ENCODE data around the gene PAK5.
A peak's percentile ranks its signal among the peaks of the same experiment; 100 is the strongest.

The PAK5 gene

DNA sequence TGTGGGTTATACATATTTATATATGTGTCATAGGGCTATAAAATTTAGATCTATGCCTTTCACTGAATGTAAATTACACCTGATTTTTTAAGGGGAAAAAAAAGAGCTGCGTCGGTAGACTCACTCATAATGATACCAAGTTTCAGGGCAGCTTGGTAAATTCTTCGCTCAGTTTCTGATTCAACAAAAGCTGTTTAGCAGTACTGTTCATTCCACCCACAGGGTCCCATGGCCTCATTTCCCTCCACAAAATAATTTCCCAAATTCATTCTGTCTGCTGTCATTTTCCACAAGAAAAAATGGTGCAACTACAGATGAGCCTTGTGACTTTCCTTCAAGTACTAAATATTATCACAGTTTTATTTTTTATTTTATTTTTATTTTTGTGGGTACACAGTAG is 63.7 kb downstream of the PAK5 start:
- no peak for DNase-seq

- DNase-seq, result no peak
These were observed 68.9 kb downstream of the PAK5 start for GRCh38 chr20:9769954-9770353.

DNA sequence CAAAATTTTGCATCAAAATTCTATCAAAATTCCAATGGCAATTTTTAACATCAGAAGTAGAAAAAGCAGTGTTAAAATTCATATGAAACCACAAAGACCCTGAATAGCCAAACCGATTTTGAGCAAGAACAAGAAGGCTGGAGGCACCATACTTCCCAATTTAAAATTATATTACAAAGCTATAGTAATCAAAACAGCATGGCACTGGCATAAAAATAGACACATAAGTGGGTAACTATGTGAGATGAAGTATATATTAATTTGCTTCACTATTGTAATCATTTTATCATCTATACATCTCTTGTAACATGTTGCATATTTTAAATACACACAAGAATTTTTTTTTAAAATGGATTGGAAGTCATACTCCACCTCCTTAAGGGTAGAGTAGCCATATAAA is 77.4 kb downstream of the PAK5 start:
- no peak for DNase-seq

GRCh38 chr20:9759392-9759791 is 79.5 kb downstream of the PAK5 start:
- no peak for DNase-seq

DNA sequence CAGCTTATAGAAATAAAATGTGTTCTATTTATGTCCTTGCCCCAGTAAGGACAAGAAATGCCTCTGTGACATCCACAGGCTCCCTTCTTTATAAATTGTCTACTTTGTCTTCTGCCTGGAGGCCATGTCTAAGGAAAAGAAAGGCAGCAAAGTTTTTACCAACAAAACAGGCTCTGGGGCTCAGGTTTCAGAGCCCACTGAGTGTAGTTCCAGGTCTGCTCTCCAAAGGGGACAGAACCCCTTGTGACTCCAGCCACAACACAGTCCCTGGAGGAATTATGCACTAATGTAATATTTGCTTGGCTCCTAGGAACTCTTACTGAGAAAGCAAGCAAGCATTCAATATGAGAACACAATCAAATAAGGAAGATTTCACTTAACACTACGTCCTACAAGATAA is 80.1 kb downstream of the PAK5 start:
- no peak for DNase-seq

DNA sequence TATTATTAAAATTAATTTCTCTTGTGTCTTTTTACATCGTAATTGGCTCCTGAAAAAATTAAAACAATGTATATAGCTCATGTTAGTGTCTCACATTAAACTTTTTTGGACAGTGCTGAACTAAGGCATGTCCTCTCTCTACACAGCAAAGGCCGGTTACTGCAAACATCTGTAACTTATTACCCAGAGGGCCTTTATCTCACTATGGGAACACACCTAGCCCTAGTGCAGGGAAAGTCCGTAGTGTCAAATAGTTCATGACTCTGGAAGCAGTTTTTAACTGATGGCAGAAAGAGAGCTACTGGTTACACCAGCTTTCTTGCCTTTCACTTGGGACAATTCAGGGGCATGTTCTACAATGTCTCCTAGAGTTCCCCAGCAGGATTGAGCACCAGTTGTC is 82.2 kb downstream of the PAK5 start:
- no peak for DNase-seq

- no peak for DNase-seq
These were observed 83.6 kb downstream of the PAK5 start for GRCh38 chr20:9755301-9755700.

GRCh38 chr20:9744551-9744950 is 94.3 kb downstream of the PAK5 start:
- no peak for DNase-seq

GRCh38 chr20:9743871-9744270 is 95.0 kb downstream of the PAK5 start:
- DNase-seq, result no peak

- no peak for DNase-seq
These were observed 96.1 kb downstream of the PAK5 start for GRCh38 chr20:9742821-9743220.

DNA sequence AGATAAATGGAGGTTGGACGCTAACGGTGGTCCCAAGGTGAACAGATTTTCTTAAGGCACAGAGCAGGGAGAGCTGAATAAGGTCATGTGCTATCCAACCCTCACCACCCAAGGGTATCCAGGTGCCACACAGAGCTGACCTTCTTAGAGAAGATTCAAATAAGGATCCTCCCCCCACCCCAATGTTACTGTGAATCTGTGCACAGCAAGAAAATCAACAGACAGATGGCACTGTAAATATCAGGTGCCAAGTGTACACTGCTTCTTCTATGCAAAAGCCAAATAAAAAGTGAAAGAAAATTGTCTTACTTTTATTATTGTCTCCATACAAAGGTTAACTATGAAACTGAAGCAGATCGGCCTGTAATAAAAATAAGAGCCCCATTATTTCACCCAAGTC is 96.9 kb downstream of the PAK5 start:
- DNase-seq, result no peak

- no peak for DNase-seq
These were observed 98.4 kb downstream of the PAK5 start for GRCh38 chr20:9740486-9740885.

DNA sequence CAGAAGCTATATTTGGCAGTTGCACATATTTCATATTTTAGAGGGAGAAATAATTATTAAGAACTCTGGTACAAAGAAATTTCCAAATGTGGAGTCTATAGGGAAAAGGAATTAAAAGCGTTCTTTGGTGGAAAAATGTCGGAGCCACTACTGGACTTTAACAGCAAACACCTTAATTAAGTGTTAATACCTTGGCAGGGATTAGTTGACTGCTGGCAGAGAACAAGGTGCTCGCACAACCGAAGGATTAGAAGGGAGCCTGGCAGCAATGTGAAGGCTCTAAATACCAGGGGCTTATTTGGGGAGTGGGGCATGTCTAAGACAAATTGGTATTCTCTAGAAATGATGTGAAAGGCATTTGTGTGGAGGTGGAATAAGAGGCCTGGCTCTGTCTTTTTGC is 98.9 kb downstream of the PAK5 start:
- no peak for DNase-seq

GRCh38 chr20:9736373-9736772 is 102.5 kb downstream of the PAK5 start:
- DNase-seq, result no peak

DNA sequence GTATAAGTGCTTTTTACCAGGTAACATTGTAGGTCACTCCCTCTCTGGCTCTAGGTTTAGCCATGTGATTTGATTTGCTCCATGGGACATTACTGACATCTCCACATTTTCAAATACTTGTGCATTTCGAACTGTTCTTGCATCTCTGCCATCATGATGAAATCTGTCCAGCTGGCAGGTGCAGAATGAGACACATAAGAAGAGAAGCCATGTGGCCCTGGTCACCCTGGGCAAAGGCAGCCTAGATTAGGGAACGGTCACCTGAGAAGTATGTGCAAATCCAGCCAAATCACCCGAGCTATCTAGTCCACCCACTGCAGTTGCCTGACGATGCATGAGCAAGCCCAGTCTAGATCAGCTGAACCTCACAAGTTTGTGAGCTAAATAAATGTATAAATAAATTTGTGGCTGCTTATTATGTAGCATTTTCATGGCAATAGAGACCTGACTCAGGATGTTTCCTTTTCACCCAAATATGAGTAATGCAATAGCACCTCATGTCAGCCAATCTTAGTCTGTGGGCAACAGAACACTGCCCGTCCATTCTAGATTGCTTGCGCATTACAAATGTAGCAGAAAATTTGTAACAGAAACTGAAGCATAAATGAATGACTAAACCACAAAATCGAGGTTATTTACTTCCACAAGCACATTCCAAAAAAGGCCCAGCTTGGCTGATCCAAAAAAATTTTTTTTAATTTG is 115.2 kb downstream of the PAK5 start:
- DNase-seq, result no peak

GRCh38 chr20:9711872-9712271 is 127.0 kb downstream of the PAK5 start:
- DNase-seq, result no peak

DNA sequence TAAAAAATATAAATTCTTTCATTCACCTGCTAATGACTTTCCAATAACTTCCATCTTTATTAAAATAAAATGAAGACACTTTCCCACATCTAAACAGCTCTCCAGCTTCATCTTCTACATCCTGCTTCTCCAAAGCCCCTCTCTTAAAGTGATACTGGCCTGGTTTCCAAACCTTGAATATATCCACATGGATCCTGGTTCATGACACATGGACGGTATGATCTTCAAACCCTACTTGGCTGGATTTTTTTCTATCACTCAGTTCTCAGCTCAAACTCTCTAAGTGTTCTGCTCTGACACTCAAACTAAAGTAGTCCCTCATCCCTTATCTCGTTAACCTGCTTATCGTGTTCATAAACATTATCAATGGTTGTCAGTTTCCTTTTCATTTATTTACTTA is 128.2 kb downstream of the PAK5 start:
- DNase-seq, result no peak

- DNase-seq, result no peak
These were observed 133.0 kb downstream of the PAK5 start for GRCh38 chr20:9705722-9706476.

- no peak for DNase-seq
These were observed 139.7 kb downstream of the PAK5 start for GRCh38 chr20:9699181-9699580.

DNA sequence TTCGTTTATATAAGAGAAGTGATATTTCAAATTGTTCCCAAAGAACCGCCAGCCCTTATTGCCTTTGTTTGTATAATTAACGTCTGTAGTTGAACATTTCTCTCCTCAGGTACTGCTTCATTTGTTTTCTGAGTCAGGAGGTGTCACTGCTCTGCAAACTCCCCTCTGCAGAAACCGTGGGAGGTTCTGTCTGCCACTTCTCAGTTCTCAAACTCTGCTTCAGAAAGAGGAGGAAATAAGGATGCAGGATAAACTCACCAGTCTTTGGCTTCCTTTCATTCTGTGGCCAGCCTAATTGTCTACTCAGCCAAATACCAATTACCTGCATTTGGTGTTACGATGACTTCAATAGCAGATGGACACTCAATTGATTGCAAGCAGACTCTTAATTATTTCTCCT is 149.8 kb downstream of the PAK5 start:
- DNase-seq, result peak in 2 of 3 experiments; percentile 66 to 92

GRCh38 chr20:9686866-9687265 is 152.0 kb downstream of the PAK5 start:
- DNase-seq, result no peak

DNA sequence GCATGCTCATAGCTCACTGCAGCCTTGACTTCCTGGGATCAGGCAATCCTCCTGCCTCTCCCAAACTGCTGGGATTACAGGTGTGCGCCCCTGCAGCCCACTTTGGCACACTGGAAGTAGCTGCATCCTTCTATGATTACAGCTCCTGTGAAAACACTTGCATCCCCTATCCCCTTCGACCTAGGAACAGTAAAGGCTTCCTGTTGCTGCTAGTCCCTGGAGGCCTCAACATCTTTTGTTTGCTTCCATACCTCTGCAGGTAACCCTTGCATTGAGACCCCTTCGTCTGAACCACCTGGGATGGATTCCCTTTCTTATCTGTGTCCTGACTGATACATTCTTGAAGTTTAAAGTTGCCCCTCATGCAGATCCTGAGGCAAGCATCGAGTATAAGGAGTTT is 152.4 kb downstream of the PAK5 start:
- DNase-seq, result no peak

GRCh38 chr20:9686001-9686400 is 152.9 kb downstream of the PAK5 start:
- DNase-seq, result no peak

- no peak for DNase-seq
These were observed 153.9 kb downstream of the PAK5 start for GRCh38 chr20:9685011-9685410.

- DNase-seq, result no peak
These were observed 161.7 kb downstream of the PAK5 start for GRCh38 chr20:9677100-9677623.

All from NCI-H1417 (cell line).